Keratinocyte (primary cell): ENCODE results near the gene HOXD10. TPM values are rescaled to one million over a fixed set of nuclear protein-coding genes. Genes with fewer than 3 reads are reported as not detected.

Source experiments
- DNase-seq: peaks from one replicate; pipeline ENCODE4 v3.0.0-alpha.2; 2011; ENCODE audit warnings: low read depth, missing footprints, low spot score
- FAIRE-seq: peaks from 2 replicates; lab custom pipeline; 2011; peaks lifted over from hg19 to GRCh38; lab: Jason Lieb, UNC
- H2AFZ ChIP-seq: 2 replicates; pipeline ENCODE4 v1.6.0; 2012; ENCODE audit warnings: low read length, control low read depth, inconsistent platforms; ENCODE audit not compliant: control insufficient read depth
- H3K27ac ChIP-seq: 2 replicates; pipeline ENCODE4 v1.5.1; 2011; ENCODE audit warnings: low read length; ENCODE audit not compliant: control insufficient read depth, insufficient read depth
- H3K27me3 ChIP-seq: 3 replicates; pipeline ENCODE4 v1.6.0; 2011; ENCODE audit warnings: low read length; ENCODE audit not compliant: control insufficient read depth, insufficient read depth; ENCODE audit errors: extremely low read depth
- H3K36me3 ChIP-seq, 2 experiments: 2 replicates in 1 of 2; 3 replicates in 1 of 2; pipeline ENCODE4 v1.5.1; 2011; ENCODE audit warnings: low read length in 2 of 2, mild to moderate bottlenecking in 1 of 2; ENCODE audit not compliant: control insufficient read depth in 2 of 2, insufficient read depth in 2 of 2; ENCODE audit errors: extremely low read depth in 1 of 2
- H3K4me1 ChIP-seq: 3 replicates; pipeline ENCODE4 v1.5.1; 2011; ENCODE audit warnings: low read length; ENCODE audit not compliant: control insufficient read depth, insufficient read depth; ENCODE audit errors: extremely low read depth
- H3K4me2 ChIP-seq: 3 replicates; pipeline ENCODE4 v1.6.0; 2011; ENCODE audit warnings: low read depth, low read length; ENCODE audit not compliant: control insufficient read depth, insufficient read depth; ENCODE audit errors: extremely low read depth
- H3K4me3 ChIP-seq, 3 experiments: fragments of 200-600 bp in 1 of 3; sonication (generic) in 1 of 3; 2 replicates in 2 of 3; 3 replicates in 1 of 3; pipeline ENCODE4 v1.5.1; 2011 to 2016; ENCODE audit warnings: low read length in 3 of 3, mild to moderate bottlenecking in 3 of 3, control low read depth in 2 of 3, inconsistent platforms in 1 of 3, low read depth in 1 of 3, mixed read lengths in 1 of 3, mixed run types in 1 of 3, moderate library complexity in 1 of 3; ENCODE audit not compliant: control insufficient read depth in 2 of 3, insufficient read depth in 2 of 3; ENCODE audit errors: extremely low read depth in 1 of 3
- H3K79me2 ChIP-seq: 2 replicates; pipeline ENCODE4 v1.6.0; 2012; ENCODE audit warnings: low read length; ENCODE audit not compliant: control insufficient read depth, insufficient read depth
- H3K9ac ChIP-seq: 3 replicates; pipeline ENCODE4 v1.6.0; 2011; ENCODE audit warnings: low read length; ENCODE audit not compliant: control insufficient read depth, insufficient read depth; ENCODE audit errors: extremely low read depth
- H3K9me1 ChIP-seq: 3 replicates; pipeline ENCODE4 v1.6.0; 2011; ENCODE audit warnings: low read length; ENCODE audit not compliant: control insufficient read depth, insufficient read depth; ENCODE audit errors: extremely low read depth
- H3K9me3 ChIP-seq: 2 replicates; pipeline ENCODE4 v1.5.1; 2012; ENCODE audit warnings: low read depth, low read length; ENCODE audit not compliant: control insufficient read depth
- H4K20me1 ChIP-seq: 3 replicates; pipeline ENCODE4 v1.6.0; 2011; ENCODE audit warnings: low read length; ENCODE audit not compliant: control insufficient read depth, insufficient read depth; ENCODE audit errors: extremely low read depth
- EZH2 ChIP-seq: IDR thresholded peaks from one replicate; pipeline ENCODE4 v1.6.1; 2012; ENCODE audit warnings: inconsistent platforms, mild to moderate bottlenecking, low read length, moderate library complexity
- dilution Hi-C: fragments of 300-500 bp; cut with MboI; formaldehyde crosslinking; loops from one replicate; pipeline ENCODE4 v1.7.0; 2020; ENCODE audit warnings: low sequenced_read_pairs; ENCODE audit not compliant: extremely low pct_ligation_motif_present
- polyA plus RNA-seq, 5 experiments: library from polyadenylated mRNA; depleted of rRNA in 3 of 5; stranded (reverse) in 3 of 5; stranded (forward) in 1 of 5; unstranded in 1 of 5; fragments of >200 nt; gene quantifications; 1 replicate in 1 of 5; 2 replicates in 3 of 5; 3 replicates in 1 of 5; pipeline versions ENCODE4 v1.2.1 to v1.2.3, GENCODE V29; 2011 to 2012; ENCODE audit warnings: missing spikeins in 2 of 5, low read depth in 1 of 5, low replicate concordance in 1 of 5
- TF ChIP-seq, protein P1 (sequence below), 3 experiments: IDR thresholded peaks in 1 of 3; conservative IDR thresholded peaks in 1 of 3; optimal IDR thresholded peaks in 1 of 3; 2 replicates in 2 of 3; 3 replicates in 1 of 3; pipeline versions ENCODE3 to v1.5.1; 2011; ENCODE audit warnings: low read length in 3 of 3, mild to moderate bottlenecking in 3 of 3, moderate library complexity in 2 of 3, control low read depth in 1 of 3, inconsistent platforms in 1 of 3; ENCODE audit not compliant: insufficient read depth in 2 of 3; ENCODE audit errors: extremely low read depth in 1 of 3

Gene HOXD10
- polyA plus RNA-seq, 1 donor (not counting 4 experiments of a cell fraction or from before 2014, with no cell fraction given): not detected

DNA sequence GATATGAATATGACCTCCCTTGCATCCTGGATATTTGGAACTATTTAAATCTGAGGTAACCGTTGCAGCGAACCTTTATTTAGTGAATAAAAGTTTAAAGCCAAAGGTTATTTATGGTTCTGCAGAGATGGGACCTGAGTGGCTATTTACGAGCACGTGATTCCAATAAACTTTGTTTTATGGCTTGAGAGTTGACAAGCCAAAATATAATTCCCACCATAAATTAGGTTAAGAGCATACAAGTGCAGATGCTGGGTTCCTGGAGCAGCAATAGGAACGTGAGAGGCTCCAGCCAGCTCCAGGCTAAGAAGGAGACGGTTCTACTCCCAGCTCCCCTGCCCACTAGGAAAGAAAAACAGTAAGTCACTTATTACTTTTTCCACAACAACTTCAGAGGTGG, 29.5 kb downstream of the HOXD10 start:
- Histone ChIP-seq H3K4me2 (no peak overlapping the region), H3K36me3 (no peaks in the 10 kb centered on the region), H3K4me1 (no peaks in the 10 kb centered on the region), H3K79me2 (no peaks in the 10 kb centered on the region), H2AFZ (no peak overlapping the region), H4K20me1 (no peaks in the 10 kb centered on the region), H3K27me3 (peaks cover 80% of the 10 kb centered on the region), H3K27ac (no peak overlapping the region), H3K9me1 (no peaks in the 10 kb centered on the region), H3K4me3 (no peak overlapping the region), H3K9me3 (no peaks in the 10 kb centered on the region), H3K9ac (no peak overlapping the region)
- TF ChIP-seq, protein P1, sequence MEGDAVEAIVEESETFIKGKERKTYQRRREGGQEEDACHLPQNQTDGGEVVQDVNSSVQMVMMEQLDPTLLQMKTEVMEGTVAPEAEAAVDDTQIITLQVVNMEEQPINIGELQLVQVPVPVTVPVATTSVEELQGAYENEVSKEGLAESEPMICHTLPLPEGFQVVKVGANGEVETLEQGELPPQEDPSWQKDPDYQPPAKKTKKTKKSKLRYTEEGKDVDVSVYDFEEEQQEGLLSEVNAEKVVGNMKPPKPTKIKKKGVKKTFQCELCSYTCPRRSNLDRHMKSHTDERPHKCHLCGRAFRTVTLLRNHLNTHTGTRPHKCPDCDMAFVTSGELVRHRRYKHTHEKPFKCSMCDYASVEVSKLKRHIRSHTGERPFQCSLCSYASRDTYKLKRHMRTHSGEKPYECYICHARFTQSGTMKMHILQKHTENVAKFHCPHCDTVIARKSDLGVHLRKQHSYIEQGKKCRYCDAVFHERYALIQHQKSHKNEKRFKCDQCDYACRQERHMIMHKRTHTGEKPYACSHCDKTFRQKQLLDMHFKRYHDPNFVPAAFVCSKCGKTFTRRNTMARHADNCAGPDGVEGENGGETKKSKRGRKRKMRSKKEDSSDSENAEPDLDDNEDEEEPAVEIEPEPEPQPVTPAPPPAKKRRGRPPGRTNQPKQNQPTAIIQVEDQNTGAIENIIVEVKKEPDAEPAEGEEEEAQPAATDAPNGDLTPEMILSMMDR (optimal IDR thresholded peaks at IDR 0.05 in 1 of 3, IDR thresholded peaks at IDR 0.05 in 1 of 3, conservative IDR thresholded peaks at IDR 0.05 in 1 of 3; ENCODE audit: extremely low read depth in 1 of 3, insufficient read depth in 2 of 3, low read length in 3 of 3): no peak
- no peak for TF ChIP-seq EZH2
- dilution Hi-C loops: no loop called here
- FAIRE-seq (no peak), DNase-seq (no peak)

DNA sequence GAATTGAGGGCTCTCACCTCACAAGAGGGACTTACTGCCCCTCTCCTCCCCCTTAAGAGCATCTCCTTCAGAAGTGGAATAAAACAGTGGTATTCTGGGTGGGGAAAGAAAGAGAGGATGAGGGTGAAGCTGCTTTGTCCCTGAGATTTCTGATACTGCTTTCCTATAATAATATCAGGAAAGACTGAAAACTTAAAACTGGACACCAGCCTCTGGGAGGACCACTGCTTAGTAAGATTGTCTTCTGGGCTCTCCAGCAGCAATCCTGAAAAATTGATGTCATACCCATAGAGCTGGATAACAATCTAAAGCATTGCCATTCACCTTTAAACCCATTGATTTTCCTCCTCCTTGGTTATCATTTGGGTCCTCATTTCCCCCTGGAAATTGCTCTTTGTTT, 30.1 kb downstream of the HOXD10 start:
- H4K20me1 ChIP-seq: no peaks in the 10 kb centered on the region
- FAIRE-seq (no peak), DNase-seq (no peak)
- no peaks in the 10 kb centered on the region for H3K9me1 ChIP-seq
- H3K9ac ChIP-seq: no peak overlapping the region
- no peak overlapping the region for H2AFZ ChIP-seq
- H3K4me2 ChIP-seq: no peak overlapping the region
- TF ChIP-seq, protein P1 (optimal IDR thresholded peaks at IDR 0.05 in 1 of 3, IDR thresholded peaks at IDR 0.05 in 1 of 3, conservative IDR thresholded peaks at IDR 0.05 in 1 of 3; ENCODE audit: extremely low read depth in 1 of 3, insufficient read depth in 2 of 3, low read length in 3 of 3): no peak
- TF ChIP-seq EZH2: no peak
- H3K79me2 ChIP-seq: no peaks in the 10 kb centered on the region
- H3K27me3 ChIP-seq: peaks cover 80% of the 10 kb centered on the region
- H3K4me1 ChIP-seq: no peaks in the 10 kb centered on the region
- no peak overlapping the region for H3K4me3 ChIP-seq
- no peaks in the 10 kb centered on the region for H3K36me3 ChIP-seq
- H3K27ac ChIP-seq: no peak overlapping the region
- no peaks in the 10 kb centered on the region for H3K9me3 ChIP-seq
- dilution Hi-C loops: no loop called here
